SIG-M5 (cell line): ENCODE data around the gene MALRD1.

Source experiments
- DNase-seq: peaks from one replicate; lab custom pipeline; 2025; lab: John Stamatoyannopoulos, UW

Gene MALRD1

DNA sequence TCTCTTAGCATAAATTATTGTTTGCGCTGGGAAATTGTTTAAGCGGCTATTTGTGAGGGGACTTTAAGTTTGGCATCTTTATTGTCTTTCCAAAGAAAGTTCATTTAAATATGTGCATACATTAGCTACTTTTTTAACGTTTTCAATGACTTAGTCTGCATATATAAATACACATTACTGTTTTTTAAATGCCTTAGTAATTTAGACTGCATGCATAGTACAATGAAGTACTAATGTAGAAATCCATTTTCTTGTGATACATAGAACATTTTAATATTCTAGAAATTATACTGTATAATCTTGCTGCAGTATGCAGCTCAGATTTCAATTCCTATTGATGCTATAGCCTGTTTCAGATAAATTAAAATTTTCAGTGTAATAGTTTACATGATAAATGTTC, 325.4 kb downstream of the MALRD1 start:
- DNase-seq, result no peak

DNA sequence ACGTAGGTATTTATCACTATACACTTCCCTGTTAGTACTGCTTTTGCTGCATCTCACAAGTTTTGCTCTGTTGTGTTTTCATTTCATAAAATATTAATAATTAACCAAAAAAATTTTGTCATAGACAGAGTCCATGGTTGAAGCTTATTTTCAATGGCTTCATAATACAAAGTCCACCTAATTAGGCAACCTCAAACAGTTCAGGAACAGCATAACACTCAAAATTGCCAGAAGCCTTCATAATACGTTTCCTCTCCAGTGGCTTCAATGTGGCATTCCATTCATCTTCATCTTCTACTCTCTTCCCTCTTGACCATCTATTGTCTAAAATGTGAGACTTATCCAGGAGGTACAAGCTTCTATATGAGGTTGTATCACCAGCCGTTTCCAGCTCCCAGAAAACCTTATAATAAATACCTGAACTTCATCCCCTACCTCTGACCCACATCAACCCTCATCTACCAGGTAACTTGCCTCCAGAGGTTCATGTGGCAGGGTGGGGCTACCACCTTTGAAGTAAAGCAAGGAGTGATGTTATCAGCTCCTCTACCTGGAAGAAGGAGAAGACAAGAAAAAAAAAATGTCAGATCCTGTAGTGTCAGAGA, 337.3 kb downstream of the MALRD1 start:
- no peak for DNase-seq

DNA sequence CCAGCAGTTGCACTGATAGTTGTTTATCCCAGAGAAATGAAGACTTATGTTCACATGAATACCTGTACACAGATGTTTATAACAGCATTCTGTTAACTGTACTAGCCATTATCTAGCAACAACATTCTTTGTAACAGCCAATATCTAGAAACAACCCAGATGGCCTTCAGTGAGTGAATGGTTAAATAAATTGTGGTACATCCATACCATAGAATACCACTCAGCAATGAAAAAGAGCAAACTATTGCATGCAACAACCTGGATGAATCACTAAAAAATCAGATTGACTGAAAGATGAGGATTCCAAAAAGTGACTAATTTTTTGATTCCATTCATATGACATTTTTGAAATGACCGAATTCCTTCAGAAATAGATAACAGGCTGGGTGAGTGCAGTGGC, 360.3 kb downstream of the MALRD1 start:
- no peak for DNase-seq

DNA sequence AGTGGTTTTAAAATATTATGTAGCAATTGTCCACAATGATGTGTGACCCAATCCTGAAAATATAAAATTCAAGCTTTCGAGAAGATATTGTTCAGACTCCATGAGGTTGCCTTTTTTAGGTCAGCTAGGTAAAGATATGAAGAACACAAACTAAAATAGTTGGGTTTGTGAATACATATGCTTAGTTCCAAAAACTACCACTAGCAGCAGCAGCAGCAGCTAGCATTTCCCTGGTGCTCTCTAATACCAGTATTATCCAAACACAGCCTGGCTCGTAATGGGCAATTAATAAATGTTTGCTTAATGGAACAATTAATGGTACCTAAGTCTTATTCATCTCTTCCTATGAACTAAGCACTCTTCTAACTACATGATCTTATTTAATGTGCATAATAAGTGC, 362.5 kb downstream of the MALRD1 start:
- DNase-seq, result no peak

DNA sequence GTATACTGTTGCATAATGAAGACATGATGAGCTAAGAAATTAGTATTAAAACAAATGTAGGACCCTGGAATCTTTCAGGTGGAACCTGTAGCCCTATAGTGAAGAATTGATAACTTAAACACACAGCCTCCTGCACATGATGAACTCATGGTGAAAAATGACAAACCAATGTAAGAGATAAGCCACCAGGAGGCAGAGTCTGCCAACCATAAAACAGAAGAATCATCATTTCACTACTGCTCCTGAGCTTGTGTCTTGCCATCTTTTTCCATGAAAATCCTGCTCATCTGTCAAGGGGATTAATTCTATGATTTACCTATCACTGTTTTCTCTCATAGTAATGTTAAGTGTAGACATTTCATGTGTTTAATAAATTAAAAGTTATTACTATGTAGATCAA, 363.9 kb downstream of the MALRD1 start:
- DNase-seq, result no peak

DNA sequence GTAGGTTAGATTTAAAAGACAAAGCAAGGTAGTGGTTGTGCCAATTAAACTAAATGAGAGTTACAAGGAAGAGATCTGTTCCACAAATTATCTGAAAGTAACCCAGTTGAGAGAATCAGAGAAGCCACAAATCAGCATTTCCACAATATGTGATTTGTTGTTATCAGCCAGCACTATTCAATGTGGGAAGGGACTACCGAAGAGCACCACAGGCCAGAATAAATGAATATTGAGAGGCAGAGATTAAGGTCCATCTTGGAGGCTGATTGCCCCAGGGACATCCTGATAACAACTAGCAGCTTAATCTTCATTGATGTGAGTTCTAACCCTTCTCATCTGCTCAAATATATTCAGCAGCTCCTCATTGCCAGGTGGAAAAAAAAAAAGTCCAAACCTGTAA, 367.6 kb downstream of the MALRD1 start:
- no peak for DNase-seq

DNA sequence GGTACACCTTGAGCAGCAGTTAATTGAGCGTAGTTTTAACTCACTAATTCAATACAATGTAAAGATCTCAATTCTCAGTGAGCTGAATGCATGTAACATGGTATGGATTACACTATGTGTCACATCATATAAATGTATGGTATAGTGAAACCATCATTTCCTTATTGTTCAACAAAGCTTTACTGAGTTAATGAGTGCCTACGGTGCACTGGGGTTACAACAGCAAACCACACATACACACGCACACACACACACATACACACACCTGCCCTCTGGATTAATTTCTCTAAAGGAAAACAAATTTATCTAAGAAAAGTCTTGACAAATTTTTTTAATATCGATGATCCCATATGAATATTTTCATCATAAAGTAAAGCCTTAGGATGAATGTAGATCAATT, 369.1 kb downstream of the MALRD1 start:
- DNase-seq, result no peak

DNA sequence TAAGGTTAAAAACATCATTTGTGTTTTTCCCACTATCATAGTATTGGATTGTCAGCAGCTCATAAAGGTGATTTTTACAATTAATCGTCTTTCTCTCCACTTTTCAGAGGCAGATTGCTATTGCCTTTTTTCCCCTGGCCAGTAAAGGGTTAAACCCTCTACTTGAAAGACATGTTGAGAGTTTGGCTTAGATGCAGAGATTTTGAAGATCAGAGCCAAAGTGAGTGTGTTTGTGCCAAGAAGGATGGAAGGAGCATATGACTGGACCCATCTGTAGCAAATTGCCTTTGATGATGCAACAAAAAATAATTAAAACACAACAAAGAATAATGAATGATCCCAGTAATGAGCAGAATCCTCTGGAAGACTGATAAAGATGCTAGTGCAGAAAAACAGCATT, 373.1 kb downstream of the MALRD1 start:
- no peak for DNase-seq

DNA sequence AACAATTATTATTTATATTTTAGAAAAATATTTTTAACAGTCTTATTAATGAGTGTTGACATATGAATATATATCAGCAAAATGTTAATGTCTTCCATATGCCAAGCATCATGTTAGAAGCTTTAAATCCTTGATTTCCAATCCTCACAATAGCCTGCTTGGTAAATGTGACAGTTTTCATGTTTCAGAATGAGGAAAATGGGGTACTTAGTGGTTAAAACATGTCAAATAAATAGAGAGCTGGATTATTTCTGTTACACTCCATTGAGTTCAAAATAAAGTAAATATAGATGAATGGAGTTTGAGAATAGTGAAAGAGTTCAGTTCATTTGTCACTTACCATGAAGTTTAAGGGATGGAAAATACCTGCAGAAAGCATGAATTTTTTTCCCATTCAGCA, 377.4 kb downstream of the MALRD1 start:
- DNase-seq, result no peak

DNA sequence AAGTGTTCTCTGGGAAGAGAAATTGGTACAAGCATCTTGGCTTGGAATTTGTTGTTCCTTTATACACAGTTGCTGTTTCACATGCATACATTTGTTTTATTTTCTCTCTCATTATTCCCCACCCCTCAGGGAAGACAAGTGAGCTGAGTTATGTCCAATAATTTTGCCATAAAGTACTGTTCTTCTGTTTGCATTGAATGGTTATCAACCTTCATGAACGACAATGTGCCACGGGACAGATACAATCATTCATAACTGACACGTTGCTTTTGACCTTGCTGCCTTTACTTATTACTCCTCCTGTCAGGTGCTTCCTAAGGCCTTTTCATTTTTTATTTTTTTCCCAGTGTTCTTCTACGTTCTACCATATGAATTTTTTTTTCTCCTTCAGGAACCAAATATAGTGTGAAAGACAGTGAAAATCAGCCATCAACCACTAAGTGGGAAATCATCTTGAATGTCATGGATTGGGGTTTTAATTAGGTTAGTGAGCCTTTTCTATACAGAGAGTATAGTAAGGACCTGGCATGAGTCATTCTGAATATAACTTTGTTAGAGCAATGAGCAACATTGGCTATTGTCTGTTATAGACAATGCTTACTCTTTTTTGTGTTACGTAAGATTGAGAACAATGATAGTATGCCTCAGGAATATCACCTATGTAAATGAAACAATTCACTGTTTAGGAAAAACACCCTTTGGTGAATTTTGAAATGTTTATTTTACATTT, 383.2 kb downstream of the MALRD1 start:
- DNase-seq, result no peak

DNA sequence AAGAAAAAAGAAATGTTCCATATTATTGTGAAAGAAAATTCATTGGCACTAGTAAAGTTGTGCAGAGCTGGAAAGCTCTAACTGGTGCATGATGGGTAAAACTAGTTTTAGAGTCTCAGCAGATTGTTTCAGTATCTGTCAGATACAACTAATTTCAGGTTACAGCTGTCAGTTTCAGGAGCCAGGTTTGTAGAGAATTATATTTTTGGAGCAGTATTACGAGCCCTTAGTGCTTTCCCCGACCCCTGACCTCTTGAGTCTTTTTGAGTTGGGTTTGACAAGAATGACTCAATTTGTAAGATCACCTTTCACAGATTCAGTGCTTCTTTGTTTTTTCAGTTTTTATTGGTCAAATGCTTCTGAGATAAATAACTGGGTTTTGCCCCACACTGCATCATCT, 401.3 kb downstream of the MALRD1 start:
- DNase-seq, result no peak

DNA sequence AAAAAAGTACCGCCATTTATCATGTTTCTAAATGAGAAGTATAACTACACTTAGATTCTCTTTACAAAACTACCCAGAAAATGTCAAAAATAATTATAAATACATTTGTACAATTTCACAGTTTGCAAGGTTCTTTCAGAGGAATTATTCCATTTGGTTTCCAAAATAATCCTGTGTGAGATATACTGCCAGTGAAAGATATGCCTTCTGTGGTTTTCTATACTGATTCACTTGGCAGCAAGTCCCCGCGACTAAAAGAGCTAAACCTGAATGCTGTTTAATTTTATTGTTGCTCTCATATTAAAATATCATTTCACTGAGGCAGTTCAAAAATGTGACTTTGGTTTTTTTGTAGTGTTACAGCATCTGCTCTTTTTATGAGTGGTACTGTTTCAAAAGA, 402.8 kb downstream of the MALRD1 start:
- DNase-seq, result no peak

DNA sequence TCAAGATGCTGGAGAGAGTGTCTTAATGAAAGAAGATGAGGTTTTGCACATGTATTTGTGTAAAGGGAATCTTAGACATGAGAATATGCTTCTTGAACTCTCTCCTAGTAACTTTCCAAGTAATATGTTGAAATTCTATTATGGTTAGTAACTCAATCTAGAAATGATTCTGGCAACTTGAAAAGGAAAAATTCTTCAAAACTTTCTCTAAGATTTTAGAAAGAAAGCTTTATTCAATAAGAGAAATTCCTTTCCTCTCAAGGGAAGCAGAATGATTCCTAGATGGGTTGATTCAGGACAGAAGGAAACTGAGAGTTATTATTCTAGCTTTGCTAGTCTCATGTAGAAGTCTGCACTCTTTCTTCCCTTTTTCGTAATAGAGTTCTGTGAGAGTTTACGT, 403.3 kb downstream of the MALRD1 start:
- no peak for DNase-seq

DNA sequence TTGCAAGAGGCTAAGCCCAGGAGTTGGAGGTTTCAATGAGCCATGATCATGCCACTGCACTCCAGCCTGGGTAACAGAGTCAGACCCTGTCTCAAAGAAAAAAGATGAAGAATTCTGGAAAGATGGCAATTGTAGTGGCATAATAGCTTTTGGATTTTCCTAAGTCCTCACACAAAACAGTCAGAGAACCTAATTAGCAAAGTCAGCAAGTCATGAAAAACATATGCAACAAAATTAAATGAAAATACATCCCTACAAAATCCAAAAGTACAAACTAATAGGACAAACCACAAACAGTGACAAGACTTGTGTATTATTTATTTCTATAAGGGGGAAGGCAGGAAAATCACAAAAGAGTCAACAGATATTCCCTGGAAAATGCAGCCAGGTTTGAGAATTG, 405.4 kb downstream of the MALRD1 start:
- DNase-seq, result no peak

DNA sequence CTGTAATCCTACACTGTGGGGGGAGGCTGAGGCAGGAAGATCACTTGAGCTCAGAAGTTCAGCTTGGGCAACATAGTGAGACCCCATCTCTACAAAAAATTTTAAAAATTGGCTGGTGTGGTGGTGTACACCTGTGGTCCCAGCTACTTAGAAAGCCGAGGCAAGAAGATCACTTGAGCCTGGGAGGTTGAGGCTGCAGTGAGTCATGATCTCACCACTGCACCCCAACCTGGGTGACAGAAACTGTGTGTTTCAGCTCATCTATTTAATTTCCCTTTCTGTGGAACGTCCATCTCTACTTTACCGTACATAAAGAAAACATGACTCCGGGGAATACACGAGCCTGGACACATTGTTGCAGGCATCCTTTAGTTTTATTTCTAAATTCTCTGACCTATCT, 413.0 kb downstream of the MALRD1 start:
- no peak for DNase-seq

DNA sequence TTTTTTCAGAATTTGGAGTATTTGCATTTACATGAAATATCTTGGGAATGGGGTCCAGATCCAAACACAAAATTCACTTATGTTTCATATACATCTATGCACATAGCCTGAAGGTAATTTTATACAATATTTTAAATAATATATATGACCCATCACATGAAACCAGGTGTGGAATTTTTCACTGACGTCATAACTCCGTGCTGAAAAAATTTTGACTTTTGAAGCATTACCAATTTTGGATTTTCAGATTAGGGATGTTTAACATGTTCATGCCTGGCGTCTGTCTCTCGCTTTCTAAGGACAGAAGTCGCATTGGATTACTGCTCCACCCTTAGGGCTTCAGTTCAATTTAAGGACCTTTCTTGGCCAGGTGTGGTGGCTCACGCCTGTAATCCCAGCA, 418.1 kb downstream of the MALRD1 start:
- no peak for DNase-seq

DNA sequence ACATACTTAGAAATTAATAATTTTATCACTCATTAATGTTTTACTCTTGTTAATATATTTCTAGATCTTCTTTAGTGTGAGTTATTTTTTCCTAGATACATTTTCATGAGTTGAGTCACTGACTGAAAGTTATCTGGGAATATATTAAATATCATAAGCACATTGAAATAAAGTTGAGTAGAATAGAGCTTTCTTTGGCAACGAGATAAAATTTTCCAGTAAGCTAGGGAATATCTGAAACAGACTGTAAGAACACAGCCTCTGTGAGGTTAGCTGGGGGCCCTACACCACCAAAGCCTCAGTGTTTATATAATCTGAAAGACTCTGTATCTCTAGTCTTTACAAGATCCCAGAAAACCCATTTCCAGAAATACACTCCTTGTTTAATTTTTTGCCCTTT, 419.8 kb downstream of the MALRD1 start:
- DNase-seq, result no peak

DNA sequence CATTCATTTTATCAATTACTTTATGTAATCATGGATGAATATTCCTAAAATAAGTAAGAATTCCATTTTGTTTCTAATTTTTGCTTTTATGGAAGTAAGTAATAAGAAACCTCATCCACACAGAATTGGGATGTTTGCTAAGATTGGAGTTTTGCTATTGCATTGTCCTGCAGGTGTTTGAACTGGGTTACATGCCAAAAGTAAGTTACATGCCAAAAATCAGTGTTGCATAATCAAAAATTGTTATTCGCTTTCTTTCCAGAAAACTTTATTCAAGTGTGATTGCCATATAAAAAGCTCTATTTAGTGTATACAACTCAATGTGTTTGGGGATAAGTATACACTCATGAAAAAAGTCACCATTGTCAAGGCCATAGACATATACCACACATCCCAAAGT, 420.9 kb downstream of the MALRD1 start:
- no peak for DNase-seq

DNA sequence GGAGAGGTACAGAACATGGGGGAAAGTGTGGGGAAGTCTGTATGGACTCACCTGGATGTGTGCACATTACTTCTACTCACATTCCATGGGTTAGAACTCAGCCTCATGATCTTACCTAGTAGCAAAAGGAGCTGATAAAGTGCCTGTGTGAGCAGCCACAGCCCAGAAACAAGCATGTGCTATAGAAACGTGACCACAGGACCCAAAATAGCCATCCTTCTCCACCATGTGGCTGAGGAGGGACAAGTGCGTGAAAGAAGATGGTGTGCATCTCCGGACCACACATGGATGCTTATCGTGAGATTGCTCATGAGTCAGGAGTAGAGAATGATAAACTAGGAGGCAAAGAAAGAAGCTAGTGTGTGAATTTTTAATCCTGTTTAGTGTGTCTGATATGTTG, 431.3 kb downstream of the MALRD1 start:
- DNase-seq, result no peak

DNA sequence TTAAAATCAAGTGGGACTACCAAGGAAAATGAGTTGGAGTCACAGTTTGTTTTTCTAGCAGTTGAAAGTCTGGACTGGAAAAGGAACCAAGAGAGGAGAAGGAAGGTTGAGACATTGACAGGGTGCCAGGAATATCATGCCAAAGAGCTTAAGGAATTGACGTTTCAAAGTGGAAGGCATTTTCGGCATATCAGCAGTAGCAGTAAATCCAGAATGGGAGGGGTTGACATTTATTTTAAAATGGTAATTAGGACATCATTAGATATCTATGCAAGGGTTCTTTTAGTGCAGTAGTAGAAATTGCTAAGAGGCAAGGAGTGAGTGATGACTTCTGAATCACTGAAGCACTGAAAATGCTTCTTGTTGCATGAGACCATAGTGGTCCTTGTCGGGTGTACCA, 431.8 kb downstream of the MALRD1 start:
- no peak for DNase-seq

DNA sequence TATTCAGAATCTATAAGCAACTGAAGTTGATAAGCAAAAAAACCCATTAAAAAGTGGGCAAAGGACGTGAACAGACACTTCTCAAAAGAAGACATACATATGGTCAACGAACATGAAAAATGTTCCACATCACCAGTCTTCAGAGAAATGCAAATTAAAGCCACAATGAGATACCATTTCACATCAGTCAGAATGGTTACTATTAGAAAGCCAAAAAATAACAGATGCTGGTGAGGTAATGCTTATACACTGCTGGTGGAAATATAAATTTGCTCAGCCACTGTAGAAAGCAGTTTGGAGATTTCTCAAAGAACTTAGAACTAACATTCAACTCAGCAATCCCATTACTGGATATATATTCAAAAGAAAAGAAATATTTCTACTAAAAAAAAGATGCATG, 434.8 kb downstream of the MALRD1 start:
- no peak for DNase-seq

DNA sequence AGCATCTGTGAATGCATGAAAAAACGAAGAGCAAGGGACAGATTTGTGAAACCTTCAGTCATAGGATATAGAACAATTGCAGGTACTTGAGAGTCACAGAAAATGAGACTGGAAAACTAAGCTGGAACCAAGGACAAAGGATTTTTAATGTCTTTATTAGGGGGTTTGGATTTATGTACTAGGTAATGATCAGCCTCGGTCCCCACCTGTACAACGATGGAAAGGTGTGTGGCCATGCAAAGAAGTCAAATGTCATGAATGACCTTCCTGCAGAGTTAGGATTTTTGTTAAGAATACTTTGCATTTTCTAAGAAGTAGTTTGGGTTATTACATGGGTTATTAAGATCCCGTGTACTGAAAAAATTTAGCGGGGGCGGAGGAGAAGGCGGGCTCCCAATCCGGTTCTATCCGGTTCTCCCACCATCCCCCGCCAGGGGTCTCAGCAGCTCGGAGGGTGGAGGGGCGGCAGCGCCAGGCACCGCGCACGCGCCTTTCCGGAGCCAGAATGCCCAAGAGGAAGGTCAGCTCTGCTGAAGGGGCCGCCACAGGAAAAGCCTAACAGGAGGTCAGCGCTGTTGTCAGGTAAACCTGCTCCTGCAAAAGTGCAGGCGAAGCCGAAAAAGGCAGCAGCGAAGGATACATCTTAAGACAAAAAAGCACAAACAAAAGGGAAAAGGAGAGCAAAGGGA, 440.1 kb downstream of the MALRD1 start:
- no peak for DNase-seq

DNA sequence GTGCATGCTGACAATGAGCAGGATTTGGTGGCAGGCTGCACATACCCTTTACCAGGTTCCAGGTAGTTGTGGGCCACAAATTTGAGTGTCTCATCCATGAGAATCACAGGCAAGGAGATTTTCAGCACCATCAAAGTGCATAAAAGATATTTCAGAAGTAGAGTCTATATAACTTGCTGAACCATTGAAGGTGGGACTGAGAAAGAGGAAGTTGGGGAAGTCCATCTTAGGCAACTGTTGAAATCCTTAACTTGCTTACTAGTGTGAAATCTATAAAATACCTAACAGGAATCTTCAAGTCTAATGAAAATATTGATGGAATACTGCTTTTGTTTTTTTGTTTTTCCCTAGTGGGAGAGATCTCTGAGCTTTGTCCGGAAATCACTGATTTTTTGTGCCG, 442.6 kb downstream of the MALRD1 start:
- DNase-seq, result no peak

DNA sequence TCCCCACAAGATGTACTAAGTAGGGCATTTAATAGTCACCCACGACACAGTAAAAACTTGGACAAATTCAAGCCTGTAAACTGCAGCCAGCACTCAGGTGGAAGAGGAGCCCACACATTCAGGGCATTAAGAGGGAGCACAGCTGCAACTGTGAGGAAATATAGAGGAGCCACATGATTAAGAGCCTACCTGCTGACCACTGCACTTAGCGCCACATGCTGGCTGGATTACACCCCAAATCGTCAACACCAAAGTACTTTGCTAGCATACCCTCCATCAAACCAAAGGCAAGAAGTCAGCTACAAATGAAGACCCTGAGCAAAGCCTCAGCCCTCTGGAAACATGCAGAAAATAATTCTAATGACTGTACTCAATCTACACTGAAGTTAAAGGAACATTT, 445.3 kb downstream of the MALRD1 start:
- DNase-seq, result no peak
